Activated naive CD4-positive, alpha-beta T cell treated with anti-CD3 and anti-CD28 coated beads for 36 hours (primary cell): ENCODE measurements around the gene DRGX. TPM values are rescaled to one million over a fixed set of nuclear protein-coding genes. Genes with fewer than 3 reads are reported as not detected.

Experiments
- total RNA-seq, 2 experiments: library from RNA; stranded (reverse); gene quantifications; one replicate each; pipeline ENCODE4 v1.2.3, GENCODE V29; 2021

The DRGX gene
- total RNA-seq, 2 experiments from 2014 or later = not detected

Other genes starting within 250 kb of the DRGX start
- under 1 TPM; 0.48 to 0.72 TPM for gene TMEM273, start 207.7 kb downstream of the DRGX start, total RNA-seq
- gene C10orf71, start 96.9 kb downstream of the DRGX start, total RNA-seq = not detected
- gene ERCC6, start 143.0 kb upstream of the DRGX start, total RNA-seq = 10 to 100 TPM; 14.2 to 16.2 TPM
- not detected for gene SLC18A3, start 214.2 kb upstream of the DRGX start, total RNA-seq
- gene CHAT, start 217.9 kb upstream of the DRGX start, total RNA-seq = not detected